SK-N-MC (cell line): Measurements from ENCODE around the gene RNF130.

Source experiments
- DNase-seq: peaks from one replicate; pipeline ENCODE4 v3.0.0-alpha.2; 2011; ENCODE audit warnings: low read depth, low spot score
- H3K27ac ChIP-seq: fragments of 200-600 bp; sonication (generic); 2 replicates; pipeline ENCODE4 v1.5.1; 2016; ENCODE audit warnings: mixed run types
- H3K36me3 ChIP-seq: fragments of 200-600 bp; sonication (generic); 2 replicates; pipeline ENCODE4 v1.6.1; 2017; ENCODE audit warnings: antibody characterized with exemption, low read length, mixed read lengths; ENCODE audit not compliant: insufficient read depth
- H3K4me3 ChIP-seq: fragments of 200-600 bp; sonication (generic); 2 replicates; pipeline ENCODE4 v1.5.1; 2016
- H3K9ac ChIP-seq: fragments of 200-600 bp; sonication (generic); 2 replicates; pipeline ENCODE4 v1.8.0; 2017; ENCODE audit warnings: mixed run types, mixed read lengths; ENCODE audit not compliant: insufficient read length
- H3K9me3 ChIP-seq: fragments of 200-600 bp; sonication (generic); 2 replicates; pipeline ENCODE4 v1.6.1; 2017; ENCODE audit warnings: low read depth, mild to moderate bottlenecking, antibody characterized with exemption, low read length, moderate library complexity, mixed read lengths
- EZH2 ChIP-seq: fragments of 200-600 bp; sonication (generic); IDR thresholded peaks from one replicate; pipeline ENCODE4 v1.6.1; 2017; ENCODE audit warnings: antibody characterized with exemption
- FOXP2 ChIP-seq: optimal IDR thresholded peaks from 2 replicates; pipeline ENCODE3; 2011; ENCODE audit warnings: mild to moderate bottlenecking, moderate library complexity; ENCODE audit not compliant: insufficient read depth; ENCODE audit errors: extremely low read length, control extremely low read depth
- POLR2AphosphoS5 ChIP-seq: IDR thresholded peaks from 2 replicates; pipeline ENCODE4 v1.6.1; 2012; ENCODE audit warnings: mild to moderate bottlenecking, low read depth, low read length, borderline replicate concordance

RNF130 gene

DNA sequence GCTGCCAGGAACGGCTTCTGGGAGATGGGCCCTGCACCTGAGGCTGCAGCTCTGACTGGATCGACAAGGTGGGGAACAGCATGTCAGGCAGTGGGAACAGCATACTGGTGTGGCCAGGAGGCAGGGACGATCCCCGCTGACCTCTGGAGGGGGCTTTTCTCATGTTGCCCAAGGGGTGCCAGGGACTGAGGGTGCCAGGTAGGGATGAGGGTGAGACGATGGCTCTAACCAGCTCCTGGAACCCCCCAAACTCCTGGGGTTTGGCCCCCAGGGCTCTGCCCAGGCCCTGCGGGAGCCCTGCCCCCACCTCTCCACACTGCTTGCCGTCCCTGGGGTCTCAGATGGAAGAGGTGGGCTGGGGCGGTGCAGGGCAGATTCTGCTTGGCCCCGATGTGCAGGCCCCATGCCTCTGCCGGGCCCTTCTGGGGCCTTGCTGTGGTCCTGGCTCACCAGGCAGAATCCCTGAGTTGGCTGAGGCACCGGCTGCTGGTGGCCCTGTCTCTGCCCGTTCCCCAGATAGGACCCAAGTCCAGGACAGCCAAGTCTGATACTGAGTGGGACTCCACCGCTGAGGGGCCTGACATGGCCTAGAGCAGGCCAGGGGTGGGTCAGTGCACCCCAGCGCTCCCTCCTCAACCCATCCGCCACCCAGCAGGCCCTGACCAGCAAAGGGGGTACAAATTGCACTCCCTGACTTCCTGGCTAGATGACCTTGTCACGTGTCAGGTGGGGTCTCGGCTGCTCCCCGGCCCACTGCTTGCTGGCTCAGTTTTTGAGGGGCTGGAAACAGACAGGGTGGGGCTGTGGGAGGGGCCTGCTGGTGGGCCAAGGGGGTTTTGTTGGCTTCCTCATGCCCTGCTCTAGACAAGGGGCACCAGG, 28.4 kb upstream of the RNF130 start:
- TF ChIP-seq FOXP2 (no peak), EZH2 (no peak), POLR2AphosphoS5 (no peak)
- Histone ChIP-seq H3K9ac (no peak overlapping the region), H3K36me3 (no peaks in the 10 kb centered on the region), H3K4me3 (no peak overlapping the region), H3K9me3 (no peaks in the 10 kb centered on the region), H3K27ac (no peak overlapping the region)
- no peak for DNase-seq

DNA sequence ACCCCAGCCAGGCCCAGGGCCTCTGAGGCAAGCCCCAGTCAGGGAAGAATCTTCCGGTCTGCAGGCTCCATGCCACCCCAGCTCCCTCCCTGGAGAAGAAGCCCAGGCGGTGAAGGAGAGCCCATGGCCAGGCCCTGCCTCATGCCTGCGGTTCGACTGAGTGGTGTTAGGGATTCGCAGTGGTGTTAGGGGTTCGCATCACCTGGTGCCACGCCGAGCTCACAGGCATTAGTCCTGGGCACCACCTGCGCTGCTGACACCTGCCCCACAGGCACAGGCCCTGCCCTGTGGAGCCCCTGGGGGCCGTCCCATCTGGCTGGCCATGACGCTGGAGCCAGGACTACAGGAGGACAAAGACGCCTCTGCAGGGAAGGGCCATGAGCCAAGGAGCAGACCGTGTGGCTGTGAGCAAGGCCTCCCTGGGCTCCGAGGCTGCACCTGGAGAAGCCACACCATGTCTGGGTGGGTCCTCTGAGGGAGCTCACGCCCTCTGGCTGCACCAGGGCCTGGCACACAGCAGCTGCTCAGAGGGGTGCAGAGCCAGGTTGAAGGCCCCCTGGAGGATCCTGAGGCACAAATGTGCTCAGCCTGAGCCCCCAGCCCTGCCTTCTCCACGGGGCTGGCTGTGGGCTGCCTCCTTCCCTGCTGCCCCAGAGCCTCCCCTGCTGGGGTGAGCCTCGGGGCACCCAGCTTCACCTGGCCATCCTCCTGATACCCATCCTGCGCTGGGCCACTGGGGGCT, 27.6 kb upstream of the RNF130 start:
- TF ChIP-seq EZH2 (no peak), POLR2AphosphoS5 (no peak), FOXP2 (no peak)
- no peak for DNase-seq
- H3K9me3 ChIP-seq: no peaks in the 10 kb centered on the region

DNA sequence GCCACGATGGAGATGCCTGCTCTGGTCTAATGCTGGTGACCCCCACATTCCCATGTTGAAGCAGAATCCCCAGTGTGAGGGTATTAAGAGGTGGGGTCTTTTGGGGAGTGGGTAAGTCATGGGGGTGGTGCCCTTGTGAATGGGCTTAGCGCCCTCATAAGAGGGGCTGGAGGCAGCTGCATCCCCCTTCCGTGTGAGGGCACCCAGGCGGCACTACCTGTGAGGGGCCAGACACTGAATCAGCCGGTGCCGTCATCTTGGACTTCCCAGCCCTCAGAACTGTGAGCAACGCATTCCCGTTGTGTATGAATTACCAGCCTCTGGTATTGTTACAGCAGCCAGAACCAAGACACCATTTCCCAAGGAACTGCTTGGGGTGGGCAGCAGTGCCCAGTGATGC, 27.0 kb upstream of the RNF130 start:
- Histone ChIP-seq H3K9ac (no peak overlapping the region), H3K4me3 (no peak overlapping the region), H3K9me3 (no peaks in the 10 kb centered on the region), H3K27ac (no peak overlapping the region), H3K36me3 (no peaks in the 10 kb centered on the region)
- no peak for TF ChIP-seq FOXP2
- no peak for TF ChIP-seq POLR2AphosphoS5
- TF ChIP-seq EZH2: no peak
- DNase-seq: no peak

More for the DNA sequence above, 27.6 kb upstream of the RNF130 start:
- no peak overlapping the region for H3K4me3 ChIP-seq
- H3K36me3 ChIP-seq: no peaks in the 10 kb centered on the region
- no peak overlapping the region for H3K9ac ChIP-seq
- no peak overlapping the region for H3K27ac ChIP-seq

DNA sequence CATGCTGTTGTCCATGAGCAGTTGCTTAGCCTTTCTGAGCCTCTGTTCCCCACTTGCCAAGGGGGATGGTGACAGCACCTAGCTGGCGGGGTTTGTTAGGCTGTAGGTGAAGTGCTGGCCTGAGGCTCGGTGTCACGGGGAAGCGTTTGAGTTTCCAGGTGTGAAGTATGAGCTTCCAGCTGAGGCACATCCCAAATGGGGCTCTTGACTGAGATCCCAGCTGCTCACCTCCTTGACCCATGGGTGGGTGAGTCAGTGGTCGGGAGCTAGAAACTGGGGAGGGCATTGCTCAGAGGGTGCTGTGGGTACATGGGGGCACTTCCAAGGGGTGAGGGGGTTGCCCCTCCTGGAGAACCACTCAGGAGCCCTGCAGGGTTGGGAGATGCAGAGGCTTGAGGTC, 26.4 kb upstream of the RNF130 start:
- H3K4me3 ChIP-seq: no peak overlapping the region
- H3K36me3 ChIP-seq: no peaks in the 10 kb centered on the region
- TF ChIP-seq EZH2 (no peak), POLR2AphosphoS5 (no peak), FOXP2 (no peak)
- no peaks in the 10 kb centered on the region for H3K9me3 ChIP-seq
- H3K9ac ChIP-seq: no peak overlapping the region
- no peak for DNase-seq
- no peak overlapping the region for H3K27ac ChIP-seq

- H3K27ac ChIP-seq: no peak overlapping the region
- no peak overlapping the region for H3K4me3 ChIP-seq
- no peak for DNase-seq
- no peak for TF ChIP-seq EZH2
- no peak for TF ChIP-seq POLR2AphosphoS5
- TF ChIP-seq FOXP2: no peak
- no peak overlapping the region for H3K9ac ChIP-seq
- no peaks in the 10 kb centered on the region for H3K9me3 ChIP-seq
- H3K36me3 ChIP-seq: no peaks in the 10 kb centered on the region
These were observed 25.8 kb upstream of the RNF130 start for GRCh38 chr5:180097163-180097894.

- Histone ChIP-seq H3K36me3 (no peaks in the 10 kb centered on the region), H3K4me3 (no peak overlapping the region), H3K9me3 (no peaks in the 10 kb centered on the region), H3K27ac (no peak overlapping the region), H3K9ac (no peak overlapping the region)
- TF ChIP-seq POLR2AphosphoS5: no peak
- no peak for TF ChIP-seq FOXP2
- TF ChIP-seq EZH2: no peak
- no peak for DNase-seq
These were observed 25.1 kb upstream of the RNF130 start for GRCh38 chr5:180096616-180097015.

GRCh38 chr5:180095545-180095944, 24.0 kb upstream of the RNF130 start:
- DNase-seq: no peak
- Histone ChIP-seq H3K9me3 (no peaks in the 10 kb centered on the region), H3K4me3 (no peak overlapping the region), H3K36me3 (no peaks in the 10 kb centered on the region), H3K27ac (no peak overlapping the region), H3K9ac (no peak overlapping the region)
- TF ChIP-seq EZH2: no peak
- no peak for TF ChIP-seq FOXP2
- TF ChIP-seq POLR2AphosphoS5: no peak

- no peak for TF ChIP-seq POLR2AphosphoS5
- no peak for TF ChIP-seq EZH2
- no peak for TF ChIP-seq FOXP2
- DNase-seq: no peak
- Histone ChIP-seq H3K4me3 (no peak overlapping the region), H3K9me3 (no peaks in the 10 kb centered on the region), H3K9ac (no peak overlapping the region), H3K36me3 (no peaks in the 10 kb centered on the region), H3K27ac (no peak overlapping the region)
These were observed 22.3 kb upstream of the RNF130 start for GRCh38 chr5:180093651-180094382.
